Measurements from ENCODE around the gene DTX2.
"Not testable (repeated sequence)": the region's sequence is repeated elsewhere in the genome, so short reads cannot be mapped to it uniquely, and the experiment has no call there.

The DTX2 gene

DNA sequence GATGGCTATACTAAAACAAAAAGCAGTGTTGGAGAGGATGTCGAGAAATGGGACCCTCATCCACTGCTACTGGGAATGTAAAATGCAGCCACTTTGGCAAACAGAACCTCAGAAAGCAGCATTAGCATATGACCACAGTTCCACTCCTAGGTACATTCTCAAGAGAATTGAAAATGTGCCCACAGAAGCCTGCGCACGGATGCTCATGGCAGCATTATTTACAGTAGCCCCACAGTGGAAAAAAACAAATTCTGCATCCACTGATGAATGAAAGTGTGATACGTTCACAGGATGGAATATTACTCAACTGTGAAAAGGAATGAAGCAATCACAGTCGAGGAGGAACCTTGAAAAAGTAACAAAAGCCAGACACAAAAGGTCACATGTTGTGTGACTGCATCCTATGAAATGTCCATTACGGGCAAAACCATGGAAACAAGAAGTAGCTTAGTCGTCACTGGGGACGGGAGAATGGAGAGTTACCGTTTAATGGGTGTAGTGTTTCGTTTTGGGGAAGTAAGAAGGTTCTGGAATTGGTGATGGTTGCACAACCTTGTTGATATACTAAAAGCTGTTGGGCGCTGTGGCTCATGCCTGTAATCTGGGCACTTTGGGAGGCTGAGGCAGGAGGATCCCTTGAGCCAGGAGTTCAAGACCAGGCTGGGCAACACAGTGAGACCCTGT, 46.4 kb downstream of the DTX2 start:
- Histone ChIP-seq H3K9ac (ENCODE audit: low read depth, low read length, poor library complexity, severe bottlenecking) (no peak overlapping the region), H3K4me3 (ENCODE audit: low read length, poor library complexity, severe bottlenecking) (no peak overlapping the region), H2AFZ (ENCODE audit: low read length) (no peak overlapping the region), H3K36me3 (ENCODE audit: insufficient read depth, low read length) (peaks cover 5% of the 10 kb centered on the region; the same call in 1 of the 2 replicates), H3K4me1 (ENCODE audit: insufficient read depth, low read length, poor library complexity, severe bottlenecking) (peaks cover 2% of the 10 kb centered on the region), H3K9me2 (replicated peaks; ENCODE audit: low read depth, low read length) (no peaks in the 10 kb centered on the region), H4K20me1 (ENCODE audit: insufficient read depth, low read length, poor library complexity, severe bottlenecking) (no peaks in the 10 kb centered on the region), H3F3A (ENCODE audit: low read depth) (no peaks in the 10 kb centered on the region), H3K79me2 (ENCODE audit: insufficient read depth, low read length) (no peaks in the 10 kb centered on the region), H3K27me3 (ENCODE audit: insufficient read depth, low read length, poor library complexity, severe bottlenecking) (no peaks in the 10 kb centered on the region), H3K9me3 (ENCODE audit: insufficient read depth, low read depth, low read length) (no peaks in the 10 kb centered on the region), H3K4me2 (ENCODE audit: low read depth, low read length, poor library complexity, severe bottlenecking) (no peak overlapping the region)
- TF ChIP-seq, protein P1, sequence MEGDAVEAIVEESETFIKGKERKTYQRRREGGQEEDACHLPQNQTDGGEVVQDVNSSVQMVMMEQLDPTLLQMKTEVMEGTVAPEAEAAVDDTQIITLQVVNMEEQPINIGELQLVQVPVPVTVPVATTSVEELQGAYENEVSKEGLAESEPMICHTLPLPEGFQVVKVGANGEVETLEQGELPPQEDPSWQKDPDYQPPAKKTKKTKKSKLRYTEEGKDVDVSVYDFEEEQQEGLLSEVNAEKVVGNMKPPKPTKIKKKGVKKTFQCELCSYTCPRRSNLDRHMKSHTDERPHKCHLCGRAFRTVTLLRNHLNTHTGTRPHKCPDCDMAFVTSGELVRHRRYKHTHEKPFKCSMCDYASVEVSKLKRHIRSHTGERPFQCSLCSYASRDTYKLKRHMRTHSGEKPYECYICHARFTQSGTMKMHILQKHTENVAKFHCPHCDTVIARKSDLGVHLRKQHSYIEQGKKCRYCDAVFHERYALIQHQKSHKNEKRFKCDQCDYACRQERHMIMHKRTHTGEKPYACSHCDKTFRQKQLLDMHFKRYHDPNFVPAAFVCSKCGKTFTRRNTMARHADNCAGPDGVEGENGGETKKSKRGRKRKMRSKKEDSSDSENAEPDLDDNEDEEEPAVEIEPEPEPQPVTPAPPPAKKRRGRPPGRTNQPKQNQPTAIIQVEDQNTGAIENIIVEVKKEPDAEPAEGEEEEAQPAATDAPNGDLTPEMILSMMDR (conservative IDR thresholded peaks at IDR 0.05; ENCODE audit: low read length) = no peak
- TF ChIP-seq EZH2phosphoT487 (IDR thresholded peaks at IDR 0.05; ENCODE audit: borderline replicate concordance) = no peak

DNA sequence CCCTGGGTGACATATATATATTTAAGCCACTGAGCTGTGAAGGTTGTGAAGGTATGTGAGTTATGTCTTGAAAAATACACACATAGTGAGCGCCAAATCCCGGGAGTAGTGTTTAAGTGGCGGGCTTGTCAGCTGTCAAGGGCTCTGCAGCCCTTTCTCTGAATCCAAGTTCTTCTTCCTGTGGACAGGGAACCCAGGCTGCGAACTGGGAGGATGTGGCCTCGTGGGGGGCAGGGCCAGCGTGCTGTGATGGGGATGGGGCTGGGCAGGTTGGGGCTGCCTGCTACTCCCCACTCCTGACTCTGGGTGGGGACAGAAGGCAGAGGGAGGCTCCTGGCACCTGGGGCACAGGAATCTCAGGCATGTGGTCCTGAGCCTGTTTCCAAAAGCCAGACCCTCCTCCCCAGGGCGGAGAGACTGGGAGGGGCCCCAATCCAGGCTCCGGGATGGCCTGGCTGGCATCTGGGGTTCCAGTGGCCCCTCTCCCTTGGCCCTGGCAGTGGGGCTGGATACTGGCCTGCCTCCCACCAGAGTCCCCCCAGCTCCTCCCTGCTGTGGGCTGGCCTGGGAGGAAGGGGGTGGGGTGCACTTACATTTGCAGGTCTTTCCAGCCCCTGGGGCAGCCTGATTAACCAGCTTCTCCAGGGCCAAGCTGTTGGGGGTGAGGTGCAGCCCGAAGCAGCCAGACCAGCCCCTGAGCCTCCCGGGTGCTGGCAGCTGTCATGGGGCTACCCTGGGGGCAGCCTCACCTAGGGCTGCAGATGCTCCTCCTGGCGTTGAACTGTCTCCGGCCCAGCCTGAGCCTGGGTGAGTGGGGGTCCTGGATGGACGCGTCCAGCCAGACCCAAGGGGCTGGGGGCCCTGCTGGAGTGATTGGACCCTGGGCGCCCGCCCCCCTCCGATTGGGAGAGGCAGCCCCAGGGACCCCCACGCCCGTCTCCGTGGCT, 48.7 kb downstream of the DTX2 start, which contains the start of gene UPK3B:
TSS of gene UPK3B (plus strand) at position 622 of the 947 bp plus-strand sequence. CDS start at position 723, 101 bp downstream.
- no peaks in the 10 kb centered on the region for H3K9me2 ChIP-seq (replicated peaks; ENCODE audit: low read depth, low read length)
- H3K79me2 ChIP-seq (ENCODE audit: insufficient read depth, low read length) = no peaks in the 10 kb centered on the region
- H2AFZ ChIP-seq (ENCODE audit: low read length) = no peak within 1 kb of the TSS
- H3K4me2 ChIP-seq (ENCODE audit: low read depth, low read length, poor library complexity, severe bottlenecking) = no peak within 1 kb of the TSS
- peaks cover 2% of the 10 kb centered on the region for H3K4me1 ChIP-seq (ENCODE audit: insufficient read depth, low read length, poor library complexity, severe bottlenecking)
- no peaks in the 10 kb centered on the region for H3F3A ChIP-seq (ENCODE audit: low read depth)
- H4K20me1 ChIP-seq (ENCODE audit: insufficient read depth, low read length, poor library complexity, severe bottlenecking) = no peaks in the 10 kb centered on the region
- no peak within 1 kb of the TSS for H3K9ac ChIP-seq (ENCODE audit: low read depth, low read length, poor library complexity, severe bottlenecking)
- H3K4me3 ChIP-seq (ENCODE audit: low read length, poor library complexity, severe bottlenecking) = no peak within 1 kb of the TSS
- H3K9me3 ChIP-seq (ENCODE audit: insufficient read depth, low read depth, low read length) = no peaks in the 10 kb centered on the region
- H3K36me3 ChIP-seq (ENCODE audit: insufficient read depth, low read length) = peaks cover 5% of the 10 kb centered on the region; the same call in 1 of the 2 replicates
- H3K27me3 ChIP-seq (ENCODE audit: insufficient read depth, low read length, poor library complexity, severe bottlenecking) = no peaks in the 10 kb centered on the region
- TF ChIP-seq, protein P1 (conservative IDR thresholded peaks at IDR 0.05; ENCODE audit: low read length) = no peak
- no peak for TF ChIP-seq EZH2phosphoT487 (IDR thresholded peaks at IDR 0.05; ENCODE audit: borderline replicate concordance)

DNA sequence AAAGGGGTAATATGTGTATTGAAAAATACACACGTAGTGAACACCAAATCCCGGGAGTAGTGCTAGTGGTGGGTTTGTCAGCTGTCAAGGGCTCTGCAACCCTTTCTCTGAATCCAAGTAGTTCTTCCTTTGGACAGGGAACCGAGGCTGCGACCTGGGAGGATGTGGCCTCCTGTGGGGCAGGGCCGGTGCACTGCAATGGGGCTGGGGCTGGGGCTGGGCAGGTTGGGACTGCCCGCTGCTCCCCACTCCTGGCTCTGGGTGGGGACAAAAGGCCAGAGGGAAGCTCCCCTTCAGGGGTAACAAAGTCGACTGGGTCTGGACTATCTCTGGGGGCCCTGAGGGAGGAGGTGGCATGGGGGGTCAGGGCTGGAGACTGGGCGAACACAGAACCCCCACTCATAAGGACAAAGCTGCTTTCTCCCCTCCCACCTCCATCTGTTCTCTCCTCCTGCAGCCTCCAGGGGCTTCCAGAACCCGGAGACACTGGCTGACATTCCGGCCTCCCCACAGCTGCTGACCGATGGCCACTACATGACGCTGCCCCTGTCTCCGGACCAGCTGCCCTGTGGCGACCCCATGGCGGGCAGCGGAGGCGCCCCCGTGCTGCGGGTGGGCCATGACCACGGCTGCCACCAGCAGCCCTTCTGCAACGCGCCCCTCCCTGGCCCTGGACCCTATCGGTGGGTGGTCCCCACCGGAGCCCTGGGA, 49.8 kb downstream of the DTX2 start:
- not testable (repeated sequence) for H2AFZ ChIP-seq (ENCODE audit: low read length); H3K9me3 ChIP-seq (ENCODE audit: insufficient read depth, low read depth, low read length); H3K4me1 ChIP-seq (ENCODE audit: insufficient read depth, low read length, poor library complexity, severe bottlenecking); H3K79me2 ChIP-seq (ENCODE audit: insufficient read depth, low read length); H3K4me2 ChIP-seq (ENCODE audit: low read depth, low read length, poor library complexity, severe bottlenecking); H4K20me1 ChIP-seq (ENCODE audit: insufficient read depth, low read length, poor library complexity, severe bottlenecking); H3K9ac ChIP-seq (ENCODE audit: low read depth, low read length, poor library complexity, severe bottlenecking); H3K4me3 ChIP-seq (ENCODE audit: low read length, poor library complexity, severe bottlenecking); H3K27me3 ChIP-seq (ENCODE audit: insufficient read depth, low read length, poor library complexity, severe bottlenecking); H3K9me2 ChIP-seq (replicated peaks; ENCODE audit: low read depth, low read length); H3F3A ChIP-seq (ENCODE audit: low read depth); H3K36me3 ChIP-seq (ENCODE audit: insufficient read depth, low read length)

GRCh38 chr7:76511911-76512885, 50.7 kb downstream of the DTX2 start:
- not testable (repeated sequence) for H3K9me2 ChIP-seq (replicated peaks; ENCODE audit: low read depth, low read length); H3K9me3 ChIP-seq (ENCODE audit: insufficient read depth, low read depth, low read length); H2AFZ ChIP-seq (ENCODE audit: low read length); H3K79me2 ChIP-seq (ENCODE audit: insufficient read depth, low read length); H3K27me3 ChIP-seq (ENCODE audit: insufficient read depth, low read length, poor library complexity, severe bottlenecking); H3F3A ChIP-seq (ENCODE audit: low read depth); H3K4me1 ChIP-seq (ENCODE audit: insufficient read depth, low read length, poor library complexity, severe bottlenecking); H3K36me3 ChIP-seq (ENCODE audit: insufficient read depth, low read length); H3K4me3 ChIP-seq (ENCODE audit: low read length, poor library complexity, severe bottlenecking); H3K4me2 ChIP-seq (ENCODE audit: low read depth, low read length, poor library complexity, severe bottlenecking); H4K20me1 ChIP-seq (ENCODE audit: insufficient read depth, low read length, poor library complexity, severe bottlenecking); H3K9ac ChIP-seq (ENCODE audit: low read depth, low read length, poor library complexity, severe bottlenecking)

All from Loucy (cell line).